SK-N-MC (cell line): Measurements from ENCODE around the gene XXYLT1.

Source experiments
- FOXP2 ChIP-seq: optimal IDR thresholded peaks from 2 replicates; pipeline ENCODE3; 2011; ENCODE audit warnings: mild to moderate bottlenecking, moderate library complexity; ENCODE audit not compliant: insufficient read depth; ENCODE audit errors: extremely low read length, control extremely low read depth
- POLR2AphosphoS5 ChIP-seq: IDR thresholded peaks from 2 replicates; pipeline ENCODE4 v1.6.1; 2012; ENCODE audit warnings: mild to moderate bottlenecking, low read depth, low read length, borderline replicate concordance

- no peak for TF ChIP-seq FOXP2
- no peak for TF ChIP-seq POLR2AphosphoS5
Measured at GRCh38 chr3:195173657-195174056, 97.3 kb downstream of the XXYLT1 start.
